Adipocyte (in vitro differentiated cells): ENCODE measurements around the gene RPL10.

ENCODE experiments used
- DNase-seq: peaks from one replicate; pipeline ENCODE4 v3.0.0-alpha.2; 2015; ENCODE audit warnings: low read depth
- H3K27me3 ChIP-seq: replicated peaks from 2 replicates; pipeline ENCODE4 v1.7.0; 2013; ENCODE audit warnings: mild to moderate bottlenecking, low read length, moderate library complexity; ENCODE audit not compliant: control insufficient read depth, insufficient read depth
- H3K36me3 ChIP-seq: 2 replicates; pipeline ENCODE4 v1.7.0; 2013; ENCODE audit warnings: low read length, mild to moderate bottlenecking, moderate library complexity; ENCODE audit not compliant: control insufficient read depth, insufficient read depth, severe bottlenecking
- H3K4me1 ChIP-seq: 2 replicates; pipeline ENCODE4 v1.7.0; 2013; ENCODE audit warnings: mild to moderate bottlenecking, low read length, moderate library complexity; ENCODE audit not compliant: control insufficient read depth, insufficient read depth
- H3K4me3 ChIP-seq: 2 replicates; pipeline ENCODE4 v1.7.0; 2013; ENCODE audit warnings: mild to moderate bottlenecking, low read length, moderate library complexity
- H3K9ac ChIP-seq: 2 replicates; pipeline ENCODE4 v1.7.0; 2013; ENCODE audit warnings: mild to moderate bottlenecking, low read length, moderate library complexity
- H3K9me3 ChIP-seq: 2 replicates; pipeline ENCODE4 v1.7.0; 2013; ENCODE audit warnings: mild to moderate bottlenecking, low read length, moderate library complexity; ENCODE audit not compliant: control insufficient read depth

The RPL10 gene

GRCh38 chrX:154397888-154398667 is at the start of gene RPL10:
TSS of gene RPL10 (plus strand) at chrX:154398377. CDS start at chrX:154398520, 143 bp downstream.
- peak within 1 kb of the TSS; percentile 100 for H3K9ac ChIP-seq
- peaks cover 3% of the 10 kb centered on the region for H3K4me1 ChIP-seq
- no peaks in the 10 kb centered on the region for H3K27me3 ChIP-seq
- no peaks in the 10 kb centered on the region for H3K9me3 ChIP-seq
- peak within 1 kb of the TSS; percentile 89 for H3K4me3 ChIP-seq
- peaks cover 26% of the 10 kb centered on the region for H3K36me3 ChIP-seq
- peak; percentile 94 for DNase-seq

- no peaks in the 10 kb centered on the region for H3K9me3 ChIP-seq
- H3K36me3 ChIP-seq, result peaks cover 55% of the 10 kb centered on the region
- no peak overlapping the region for H3K9ac ChIP-seq
- no peak overlapping the region for H3K4me3 ChIP-seq
- DNase-seq, result no peak
- no peaks in the 10 kb centered on the region for H3K27me3 ChIP-seq
- H3K4me1 ChIP-seq, result no peaks in the 10 kb centered on the region
Observed at GRCh38 chrX:154348646-154349358, 49.4 kb upstream of the RPL10 start.

DNA sequence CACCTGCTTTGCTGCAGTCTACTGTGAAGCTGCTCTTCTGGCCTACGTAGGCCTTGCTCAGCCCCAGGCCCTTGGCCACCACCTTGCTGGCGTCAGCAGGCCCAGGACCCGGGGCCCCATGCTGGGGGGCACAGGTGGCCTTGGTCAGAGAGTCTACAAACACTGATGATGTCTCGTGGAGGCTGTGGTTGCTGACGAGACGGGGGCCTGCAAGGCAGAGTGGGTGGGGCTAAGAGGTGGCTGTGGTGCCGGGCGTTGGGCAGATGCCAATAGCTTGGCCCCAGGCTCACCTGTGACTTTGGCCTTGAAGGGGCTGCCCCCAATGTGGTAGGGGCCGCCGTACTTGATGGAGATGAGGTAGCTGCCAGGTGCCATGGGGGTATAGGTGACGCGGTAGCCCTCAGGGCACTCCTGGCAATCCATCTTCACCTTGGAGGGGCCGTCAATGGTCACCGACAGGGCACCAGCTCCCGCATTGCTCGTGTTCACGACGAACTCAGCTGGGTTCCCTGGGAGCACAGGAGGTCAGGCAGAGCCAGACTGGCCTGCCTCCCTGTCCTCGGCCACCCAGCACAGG is 48.7 kb upstream of the RPL10 start:
- H3K27me3 ChIP-seq, result no peaks in the 10 kb centered on the region
- H3K36me3 ChIP-seq, result peaks cover 61% of the 10 kb centered on the region
- no peak for DNase-seq

DNA sequence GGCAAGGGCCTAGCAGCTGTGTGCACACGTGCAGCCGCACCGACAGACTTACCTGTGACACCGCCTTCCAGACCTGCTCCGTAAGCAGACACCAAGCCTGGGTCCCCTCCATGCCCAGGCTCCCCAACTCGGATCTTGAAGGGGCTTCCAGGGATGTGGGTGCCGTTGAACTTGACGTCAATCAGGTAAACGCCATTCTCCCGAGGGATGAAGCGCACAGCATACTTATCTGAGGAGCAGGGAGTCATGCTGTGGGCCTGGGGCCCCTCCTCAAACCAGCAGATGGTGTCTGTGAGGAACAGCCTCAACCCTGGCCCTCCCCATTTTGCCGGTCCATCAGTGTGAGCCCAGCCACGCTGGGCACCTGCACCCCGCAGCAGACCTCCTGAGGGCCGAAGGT is 48.2 kb upstream of the RPL10 start:
- Histone ChIP-seq H3K27me3 (no peaks in the 10 kb centered on the region), H3K36me3 (peaks cover 67% of the 10 kb centered on the region), H3K9me3 (no peaks in the 10 kb centered on the region), H3K4me3 (no peak overlapping the region), H3K4me1 (no peaks in the 10 kb centered on the region), H3K9ac (no peak overlapping the region)
- DNase-seq, result no peak

More for the DNA sequence above, 48.7 kb upstream of the RPL10 start:
- H3K4me1 ChIP-seq, result no peaks in the 10 kb centered on the region
- H3K9me3 ChIP-seq, result no peaks in the 10 kb centered on the region
- H3K9ac ChIP-seq, result no peak overlapping the region
- no peak overlapping the region for H3K4me3 ChIP-seq

DNA sequence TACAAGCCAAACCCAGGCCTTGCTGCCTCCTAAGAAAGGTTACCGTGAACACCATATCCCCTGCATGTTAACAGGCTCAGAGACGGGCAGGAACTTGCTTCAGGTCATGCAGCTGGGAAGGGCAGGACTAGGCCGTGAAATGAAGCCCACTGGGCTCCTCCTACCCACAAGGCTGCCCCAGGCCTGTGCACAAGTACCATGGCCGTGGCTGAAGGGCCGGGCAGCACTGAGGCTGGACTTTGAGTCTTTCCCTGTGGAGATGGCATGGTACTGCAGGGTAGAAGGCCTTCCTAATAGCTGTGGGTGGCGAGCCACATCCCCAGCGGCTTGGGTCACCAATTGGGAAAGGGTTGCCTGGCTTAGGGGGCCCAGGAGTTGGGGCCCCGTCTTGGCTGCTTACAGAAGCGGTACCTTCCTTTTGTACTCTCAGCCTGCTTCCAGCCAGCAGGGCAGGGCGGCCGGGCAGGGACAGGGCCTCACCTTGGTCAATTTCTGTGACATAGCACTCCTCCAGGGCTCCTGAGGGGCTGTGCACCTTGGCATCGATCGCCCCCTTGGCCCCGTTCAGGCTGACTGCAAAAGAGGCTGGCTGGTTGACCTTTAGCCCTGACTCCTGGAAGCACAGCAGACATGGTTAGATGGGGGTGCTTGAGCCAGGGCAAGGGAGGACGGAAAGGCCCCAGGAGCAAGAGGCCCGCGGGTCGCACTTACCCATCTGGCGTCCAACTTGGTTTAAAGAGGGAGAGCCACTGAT is 47.6 kb upstream of the RPL10 start:
- no peak overlapping the region for H3K4me3 ChIP-seq
- no peak for DNase-seq
- peaks cover 70% of the 10 kb centered on the region for H3K36me3 ChIP-seq
- H3K9ac ChIP-seq, result no peak overlapping the region
- H3K4me1 ChIP-seq, result no peaks in the 10 kb centered on the region
- H3K9me3 ChIP-seq, result no peaks in the 10 kb centered on the region
- no peaks in the 10 kb centered on the region for H3K27me3 ChIP-seq

DNA sequence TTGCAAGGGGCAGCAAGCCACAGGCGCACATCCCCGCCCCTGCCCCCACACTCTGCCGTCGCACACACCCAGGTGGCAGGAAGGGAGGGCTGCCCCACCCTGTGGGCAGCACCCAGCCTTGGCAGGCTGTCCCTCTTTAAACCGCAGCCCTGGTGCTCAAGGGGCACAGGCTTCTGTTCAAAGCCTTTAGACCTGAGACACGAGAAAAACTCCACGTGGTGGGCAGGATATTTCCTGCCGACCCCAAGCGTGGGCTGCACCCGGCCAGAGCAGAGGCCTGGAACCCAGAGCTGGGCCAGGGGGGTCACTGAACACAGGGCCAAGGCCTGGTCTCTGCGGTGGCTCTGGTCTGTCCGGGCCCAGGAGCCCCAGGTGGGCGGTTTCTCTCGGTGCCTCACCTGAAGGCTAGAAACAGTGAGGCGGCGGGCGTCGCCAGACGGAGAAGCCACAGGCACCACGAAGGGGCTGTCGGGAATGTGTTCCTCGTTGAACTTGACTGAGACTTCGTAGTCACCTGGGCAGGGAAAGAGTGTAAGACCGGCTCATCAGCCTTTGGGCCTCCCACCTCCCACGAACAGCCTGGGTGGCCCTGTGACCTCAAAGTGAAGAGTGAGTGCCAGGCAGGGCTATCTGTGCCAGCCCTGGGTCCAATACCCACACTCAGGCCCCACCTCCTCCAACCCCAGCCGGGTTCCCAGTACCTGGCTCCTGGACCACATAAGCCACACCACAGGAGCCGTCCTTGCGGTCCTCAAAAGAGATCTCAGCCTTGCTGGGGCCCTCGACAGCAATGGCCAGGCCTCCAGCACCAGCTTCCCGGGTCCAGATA is 46.8 kb upstream of the RPL10 start:
- peaks cover 72% of the 10 kb centered on the region for H3K36me3 ChIP-seq
- H3K4me3 ChIP-seq, result no peak overlapping the region
- H3K9me3 ChIP-seq, result no peaks in the 10 kb centered on the region
- no peak for DNase-seq
- H3K4me1 ChIP-seq, result no peaks in the 10 kb centered on the region
- no peak overlapping the region for H3K9ac ChIP-seq
- no peaks in the 10 kb centered on the region for H3K27me3 ChIP-seq

- Histone ChIP-seq H3K27me3 (no peaks in the 10 kb centered on the region), H3K9me3 (no peaks in the 10 kb centered on the region), H3K36me3 (peaks cover 78% of the 10 kb centered on the region), H3K9ac (no peak overlapping the region), H3K4me1 (no peaks in the 10 kb centered on the region), H3K4me3 (no peak overlapping the region)
- no peak for DNase-seq
Observed at GRCh38 chrX:154352012-154352401, 46.2 kb upstream of the RPL10 start.

- H3K36me3 ChIP-seq, result peaks cover 83% of the 10 kb centered on the region
Observed at GRCh38 chrX:154352466-154352865, 45.7 kb upstream of the RPL10 start.

DNA sequence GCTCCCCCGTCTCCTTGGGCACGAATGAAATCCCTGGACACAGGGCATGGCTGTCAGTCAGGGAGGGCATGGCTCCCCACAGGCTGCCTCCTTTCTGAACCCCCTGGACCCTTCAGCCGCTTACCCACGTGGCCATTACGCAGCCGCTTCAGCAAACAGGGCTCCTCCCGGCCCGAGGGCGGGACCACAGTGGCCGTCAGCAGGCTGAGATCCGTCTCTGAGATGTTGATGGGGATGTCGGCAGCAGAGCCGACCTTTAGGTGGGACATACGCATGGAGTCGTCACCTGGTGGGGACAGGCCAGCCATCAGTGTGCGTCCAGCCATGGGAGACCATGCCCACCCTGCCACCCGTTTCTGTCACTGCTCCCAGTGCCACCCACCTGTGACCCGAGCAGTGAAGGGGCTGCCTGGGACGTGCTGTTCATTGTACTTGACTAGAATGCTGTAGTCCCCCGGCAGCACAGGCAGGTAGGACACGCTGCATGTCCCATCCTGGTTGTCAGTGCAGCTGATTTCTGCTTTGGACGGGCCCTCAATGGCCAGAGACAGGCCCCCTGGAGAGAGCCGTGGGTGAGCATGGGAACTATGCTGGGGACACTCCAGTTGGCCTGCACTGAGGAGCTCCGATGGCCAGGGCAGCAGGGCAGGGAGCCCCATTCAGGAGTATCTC is 44.9 kb upstream of the RPL10 start:
- H3K4me3 ChIP-seq, result no peak overlapping the region
- no peaks in the 10 kb centered on the region for H3K9me3 ChIP-seq
- H3K4me1 ChIP-seq, result no peaks in the 10 kb centered on the region
- no peaks in the 10 kb centered on the region for H3K27me3 ChIP-seq
- DNase-seq, result no peak
- H3K9ac ChIP-seq, result no peak overlapping the region
- H3K36me3 ChIP-seq, result peaks cover 89% of the 10 kb centered on the region

More at GRCh38 chrX:154352466-154352865, 45.7 kb upstream of the RPL10 start:
- no peaks in the 10 kb centered on the region for H3K9me3 ChIP-seq
- no peak for DNase-seq
- H3K9ac ChIP-seq, result no peak overlapping the region
- no peaks in the 10 kb centered on the region for H3K4me1 ChIP-seq
- H3K4me3 ChIP-seq, result no peak overlapping the region
- H3K27me3 ChIP-seq, result no peaks in the 10 kb centered on the region

DNA sequence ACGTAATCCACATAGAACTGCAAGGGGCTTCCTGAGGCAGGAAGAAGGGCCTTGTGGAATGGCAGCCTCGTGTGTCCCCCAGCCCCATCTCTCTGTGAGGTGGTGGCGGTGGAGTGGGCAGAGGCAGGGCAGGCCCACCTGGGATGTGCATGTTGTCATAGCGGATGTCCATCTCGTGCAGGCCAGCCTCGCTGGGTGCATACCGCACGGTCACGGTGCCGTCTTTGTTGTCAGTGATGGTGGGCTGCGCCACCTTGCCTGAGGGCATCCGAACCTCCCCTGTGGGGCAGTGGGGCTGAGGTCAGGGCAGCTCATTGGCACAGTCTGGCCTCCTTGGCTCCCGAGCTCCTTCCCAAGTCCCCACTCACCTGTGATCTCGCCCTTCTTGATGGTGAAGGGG is 44.2 kb upstream of the RPL10 start:
- Histone ChIP-seq H3K4me3 (no peak overlapping the region), H3K9me3 (no peaks in the 10 kb centered on the region), H3K27me3 (no peaks in the 10 kb centered on the region), H3K36me3 (peaks cover 89% of the 10 kb centered on the region), H3K4me1 (no peaks in the 10 kb centered on the region), H3K9ac (no peak overlapping the region)
- DNase-seq, result no peak
